Fibroblast of lung (primary cell): ENCODE measurements around the gene GJB5. TPM values are rescaled to one million over a fixed set of nuclear protein-coding genes. Genes with fewer than 3 reads are reported as not detected.

Experiments used
- DNase-seq, 2 donors: peaks; one replicate each; pipeline versions ENCODE4 v3.0.0 to v3.0.0-alpha.2; 2010; ENCODE audit warnings: low read depth in 2 of 2
- H2AFZ ChIP-seq: 2 replicates; pipeline ENCODE4 v1.5.1; 2012; ENCODE audit warnings: low read length, control low read depth, inconsistent platforms
- H3K27ac ChIP-seq: 2 replicates; pipeline ENCODE4 v1.5.1; 2011; ENCODE audit warnings: low read length, control low read depth; ENCODE audit not compliant: insufficient read depth
- H3K27me3 ChIP-seq: 2 replicates; pipeline ENCODE4 v1.5.1; 2011; ENCODE audit warnings: mild to moderate bottlenecking, low read length; ENCODE audit not compliant: control insufficient read depth, insufficient read depth
- H3K36me3 ChIP-seq: 2 replicates; pipeline ENCODE4 v1.5.1; 2011; ENCODE audit warnings: low read length; ENCODE audit not compliant: control insufficient read depth, insufficient read depth
- H3K4me1 ChIP-seq: 2 replicates; pipeline ENCODE4 v1.5.1; 2011; ENCODE audit warnings: low read length; ENCODE audit not compliant: control insufficient read depth, insufficient read depth; ENCODE audit errors: extremely low read depth
- H3K4me2 ChIP-seq: 2 replicates; pipeline ENCODE4 v1.5.1; 2011; ENCODE audit warnings: low read length, control low read depth; ENCODE audit not compliant: insufficient read depth; ENCODE audit errors: extremely low read depth
- H3K4me3 ChIP-seq, 4 experiments: fragments of 200-600 bp in 1 of 4; sonication (generic) in 1 of 4; replicated peaks in 1 of 4; 2 replicates each; pipeline ENCODE4 v1.5.1; 2011 to 2016; ENCODE audit warnings: low read length in 4 of 4, low read depth in 3 of 4, mild to moderate bottlenecking in 3 of 4, control low read depth in 2 of 4, inconsistent platforms in 1 of 4, mixed read lengths in 1 of 4; ENCODE audit not compliant: insufficient read depth in 1 of 4; ENCODE audit errors: control extremely low read depth in 1 of 4
- H3K79me2 ChIP-seq: 2 replicates; pipeline ENCODE4 v1.5.1; 2012; ENCODE audit warnings: mild to moderate bottlenecking, low read length, inconsistent platforms; ENCODE audit not compliant: control insufficient read depth, insufficient read depth
- H3K9ac ChIP-seq: 2 replicates; pipeline ENCODE4 v1.5.1; 2011; ENCODE audit warnings: mild to moderate bottlenecking, low read length, control low read depth; ENCODE audit not compliant: insufficient read depth
- H3K9me3 ChIP-seq: 2 replicates; pipeline ENCODE4 v1.5.1; 2012; ENCODE audit warnings: low read depth, low read length; ENCODE audit not compliant: control insufficient read depth, insufficient read depth
- H4K20me1 ChIP-seq: 2 replicates; pipeline ENCODE4 v1.5.1; 2011; ENCODE audit warnings: low read length; ENCODE audit not compliant: control insufficient read depth, insufficient read depth; ENCODE audit errors: extremely low read depth
- EZH2 ChIP-seq: IDR thresholded peaks from 2 replicates; pipeline ENCODE4 v1.5.1; 2012; ENCODE audit warnings: low read length, control low read depth, mild to moderate bottlenecking; ENCODE audit errors: missing control alignments
- polyA plus RNA-seq, 2 donors: library from polyadenylated mRNA; depleted of rRNA in 1 of 2; stranded (reverse) in 1 of 2; unstranded in 1 of 2; fragments of >200 nt; gene quantifications; 2 replicates each; pipeline ENCODE4 v1.2.1, GENCODE V29; 2011 to 2012; ENCODE audit warnings: missing spikeins in 1 of 2
- total RNA-seq: library from RNA; depleted of rRNA; stranded (reverse); fragments of >200 nt; gene quantifications from 2 replicates; pipeline ENCODE4 v1.2.1, GENCODE V29; 2014
- TF ChIP-seq, protein P1 (sequence below), 2 donors: IDR thresholded peaks in 1 of 2; conservative IDR thresholded peaks in 1 of 2; 1 replicate in 1 of 2; 2 replicates in 1 of 2; pipeline ENCODE4 v1.5.1; 2011 to 2012; ENCODE audit warnings: low read length in 2 of 2, control low read depth in 1 of 2, inconsistent platforms in 1 of 2, low read depth in 1 of 2, mild to moderate bottlenecking in 1 of 2

GJB5 gene
- total and polyA plus RNA-seq, 2 donors (not counting 1 experiment from before 2014, with no cell fraction given) = not detected

DNA sequence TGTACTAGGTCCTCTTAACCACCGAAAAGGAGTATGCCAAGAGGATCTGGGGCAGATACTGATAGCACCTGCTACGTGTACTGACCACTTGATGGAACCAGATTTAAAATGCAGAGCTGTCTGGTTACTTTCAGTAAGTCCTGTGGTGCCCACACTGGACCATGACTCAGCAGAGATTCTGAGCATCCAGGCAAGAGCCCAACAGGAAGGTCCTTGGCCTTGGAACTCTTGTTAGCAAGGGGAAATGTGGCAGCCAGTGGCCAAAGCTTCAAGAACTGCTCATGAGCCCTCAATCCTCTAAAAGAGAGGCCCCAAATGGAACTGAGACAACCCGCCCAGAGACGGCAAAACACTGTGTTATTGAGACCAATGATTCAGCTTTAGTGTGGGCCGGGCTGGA, 4.2 kb upstream of the GJB5 start:
- Histone ChIP-seq H3K4me1 (no peaks in the 10 kb centered on the region), H4K20me1 (no peaks in the 10 kb centered on the region), H3K27ac (no peak overlapping the region), H3K4me3 (no peak overlapping the region), H3K79me2 (no peaks in the 10 kb centered on the region), H3K27me3 (no peaks in the 10 kb centered on the region), H2AFZ (no peak overlapping the region), H3K36me3 (no peaks in the 10 kb centered on the region), H3K9me3 (no peaks in the 10 kb centered on the region), H3K9ac (no peak overlapping the region), H3K4me2 (no peak overlapping the region)
- TF ChIP-seq, protein P1, sequence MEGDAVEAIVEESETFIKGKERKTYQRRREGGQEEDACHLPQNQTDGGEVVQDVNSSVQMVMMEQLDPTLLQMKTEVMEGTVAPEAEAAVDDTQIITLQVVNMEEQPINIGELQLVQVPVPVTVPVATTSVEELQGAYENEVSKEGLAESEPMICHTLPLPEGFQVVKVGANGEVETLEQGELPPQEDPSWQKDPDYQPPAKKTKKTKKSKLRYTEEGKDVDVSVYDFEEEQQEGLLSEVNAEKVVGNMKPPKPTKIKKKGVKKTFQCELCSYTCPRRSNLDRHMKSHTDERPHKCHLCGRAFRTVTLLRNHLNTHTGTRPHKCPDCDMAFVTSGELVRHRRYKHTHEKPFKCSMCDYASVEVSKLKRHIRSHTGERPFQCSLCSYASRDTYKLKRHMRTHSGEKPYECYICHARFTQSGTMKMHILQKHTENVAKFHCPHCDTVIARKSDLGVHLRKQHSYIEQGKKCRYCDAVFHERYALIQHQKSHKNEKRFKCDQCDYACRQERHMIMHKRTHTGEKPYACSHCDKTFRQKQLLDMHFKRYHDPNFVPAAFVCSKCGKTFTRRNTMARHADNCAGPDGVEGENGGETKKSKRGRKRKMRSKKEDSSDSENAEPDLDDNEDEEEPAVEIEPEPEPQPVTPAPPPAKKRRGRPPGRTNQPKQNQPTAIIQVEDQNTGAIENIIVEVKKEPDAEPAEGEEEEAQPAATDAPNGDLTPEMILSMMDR (conservative IDR thresholded peaks at IDR 0.05 in 1 of 2, IDR thresholded peaks at IDR 0.05 in 1 of 2; ENCODE audit: low read depth in 1 of 2, low read length in 2 of 2) = no peak
- no peak for TF ChIP-seq EZH2
- peak in 1 of 2 donors; percentile 5 for DNase-seq

DNA sequence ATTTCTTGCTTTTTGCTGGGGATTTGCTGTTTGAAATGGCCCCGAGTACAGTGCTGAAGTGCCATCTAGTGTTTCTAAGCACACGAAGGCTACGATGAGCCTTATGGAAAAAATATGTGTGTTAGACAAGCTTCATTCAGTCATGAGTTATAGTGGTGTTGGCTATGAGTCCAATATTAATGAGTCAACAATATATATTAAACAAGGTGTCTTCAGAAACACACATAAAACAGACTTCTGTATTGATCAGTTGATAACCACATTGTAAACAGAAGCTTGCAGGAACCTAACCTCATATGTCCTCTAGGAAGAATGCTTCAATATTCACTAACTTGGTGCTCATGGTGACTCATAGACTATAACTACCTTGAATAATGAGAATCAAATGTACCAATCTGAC, 1.7 kb upstream of the GJB5 start:
- no peaks in the 10 kb centered on the region for H3K27me3 ChIP-seq
- DNase-seq = no peak
- no peaks in the 10 kb centered on the region for H4K20me1 ChIP-seq
- no peak overlapping the region for H2AFZ ChIP-seq
- no peak overlapping the region for H3K27ac ChIP-seq
- no peak overlapping the region for H3K4me3 ChIP-seq
- no peak for TF ChIP-seq EZH2
- TF ChIP-seq, protein P1 (conservative IDR thresholded peaks at IDR 0.05 in 1 of 2, IDR thresholded peaks at IDR 0.05 in 1 of 2; ENCODE audit: low read depth in 1 of 2, low read length in 2 of 2) = no peak
- no peaks in the 10 kb centered on the region for H3K36me3 ChIP-seq
- no peaks in the 10 kb centered on the region for H3K9me3 ChIP-seq
- H3K4me2 ChIP-seq = no peak overlapping the region
- H3K9ac ChIP-seq = no peak overlapping the region
- no peaks in the 10 kb centered on the region for H3K79me2 ChIP-seq
- no peaks in the 10 kb centered on the region for H3K4me1 ChIP-seq

DNA sequence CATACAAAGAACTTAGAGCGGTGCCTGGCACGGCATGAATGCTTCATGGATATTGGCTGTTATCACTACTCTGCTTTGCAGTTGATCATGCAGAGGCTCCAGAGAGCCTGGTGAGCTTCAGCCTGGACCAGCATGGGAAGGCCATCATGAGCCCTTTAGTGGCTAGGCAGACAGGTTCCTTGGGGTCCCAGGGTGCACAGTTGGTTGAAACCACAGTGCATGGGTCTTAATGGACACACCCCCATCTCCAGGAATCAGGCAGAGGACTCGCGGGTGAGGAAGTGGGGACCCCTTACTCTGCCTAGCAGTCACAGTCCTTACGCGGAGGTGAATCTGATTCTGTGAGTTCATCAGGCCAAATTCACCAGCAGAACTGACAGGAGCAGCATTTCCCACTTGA, 1.1 kb downstream of the GJB5 start:
- Histone ChIP-seq H3K36me3 (no peaks in the 10 kb centered on the region), H2AFZ (no peak overlapping the region), H3K4me3 (no peak overlapping the region), H3K4me1 (no peaks in the 10 kb centered on the region), H3K9ac (no peak overlapping the region), H3K27ac (no peak overlapping the region), H3K27me3 (no peaks in the 10 kb centered on the region), H3K9me3 (no peaks in the 10 kb centered on the region), H3K79me2 (no peaks in the 10 kb centered on the region), H3K4me2 (no peak overlapping the region), H4K20me1 (no peaks in the 10 kb centered on the region)
- no peak for DNase-seq
- TF ChIP-seq, protein P1 (conservative IDR thresholded peaks at IDR 0.05 in 1 of 2, IDR thresholded peaks at IDR 0.05 in 1 of 2; ENCODE audit: low read depth in 1 of 2, low read length in 2 of 2) = no peak
- no peak for TF ChIP-seq EZH2
